Activated CD8-positive, alpha-beta T cell treated with anti-CD3 and anti-CD28 coated beads for 36 hours (primary cell): ENCODE data around the gene SPNS3. TPM values are rescaled to one million over a fixed set of nuclear protein-coding genes. Genes with fewer than 3 reads are reported as not detected.

ENCODE experiments used
- ATAC-seq: fragments of 200-7000 bp; cut with Tn5 transposase; one replicate; pipeline ENCODE4 v1.10.0; 2021; ENCODE audit warnings: mild to moderate bottlenecking, moderate library complexity
- CTCF ChIA-PET: fragments of 350-600 bp; sonication (Branson Sonifier 250); formaldehyde crosslinking; loops from one replicate; lab custom pipeline; 2021; ENCODE audit warnings: antibody characterized with exemption; lab: Charles Lee
- POLR2A ChIA-PET: fragments of 350-600 bp; sonication (Branson Sonifier 250); formaldehyde crosslinking; loops from one replicate; lab custom pipeline; 2021; ENCODE audit warnings: antibody characterized with exemption; lab: Charles Lee
- DNase-seq: peaks from one replicate; pipeline ENCODE4 v3.0.0-alpha.2; 2020
- H3K27ac Mint-ChIP-seq: one replicate; pipeline ENCODE4 v1.8.0; 2021; ENCODE audit warnings: mild to moderate bottlenecking, mixed read lengths
- H3K27me3 Mint-ChIP-seq: one replicate; pipeline ENCODE4 v1.8.0; 2021; ENCODE audit warnings: mixed read lengths
- H3K36me3 Mint-ChIP-seq: one replicate; pipeline ENCODE4 v1.8.0; 2021; ENCODE audit warnings: low read depth, mixed read lengths
- H3K4me1 Mint-ChIP-seq: one replicate; pipeline ENCODE4 v1.8.0; 2021; ENCODE audit warnings: low read depth, mixed read lengths
- H3K4me3 Mint-ChIP-seq: one replicate; pipeline ENCODE4 v1.8.0; 2021; ENCODE audit warnings: mild to moderate bottlenecking, moderate library complexity, mixed read lengths
- H3K9me3 Mint-ChIP-seq: one replicate; pipeline ENCODE4 v1.8.0; 2021; ENCODE audit warnings: mixed read lengths
- CTCF ChIP-seq: fragments of 200-600 bp; IDR thresholded peaks from one replicate; pipeline ENCODE4 v1.8.0; 2022; ENCODE audit warnings: antibody characterized with exemption, mild to moderate bottlenecking
- intact Hi-C: fragments of 100-400 bp; cut with micrococcal nuclease; formaldehyde crosslinking; loops from one replicate; pipeline ENCODE4 v1.10.0; 2022
- total RNA-seq, 2 experiments: library from RNA; stranded (reverse); gene quantifications; one replicate each; pipeline ENCODE4 v1.2.3, GENCODE V29; 2021

The SPNS3 gene
- total RNA-seq, 2 experiments from 2014 or later, result 24.7 to 25.7 TPM

- TF ChIP-seq CTCF, result no peak
- H3K4me1 Mint-ChIP-seq, result peaks cover 27% of the 10 kb centered on the region
- no peak overlapping the region for H3K4me3 Mint-ChIP-seq
- POLR2A ChIA-PET, result interaction anchor here (0.8 kb wide), 1 partner anchor 9 kb away, joined by 3 read pairs; no protein-coding TSS in a partner anchor
- ATAC-seq, result no peak
- no peak for DNase-seq
- H3K27me3 Mint-ChIP-seq, result no peaks in the 10 kb centered on the region
- intact Hi-C loops, result no loop called here
- H3K36me3 Mint-ChIP-seq, result peaks cover under 1% of the 10 kb centered on the region
- CTCF ChIA-PET, result interaction anchor here (1.6 kb wide), 1 partner anchor 9 kb away, joined by 3 read pairs; the partner anchor contains the start of gene SPNS2
- no peaks in the 10 kb centered on the region for H3K9me3 Mint-ChIP-seq
- no peak overlapping the region for H3K27ac Mint-ChIP-seq
These were observed 56.4 kb downstream of the SPNS3 start for GRCh38 chr17:4490109-4490591.

DNA sequence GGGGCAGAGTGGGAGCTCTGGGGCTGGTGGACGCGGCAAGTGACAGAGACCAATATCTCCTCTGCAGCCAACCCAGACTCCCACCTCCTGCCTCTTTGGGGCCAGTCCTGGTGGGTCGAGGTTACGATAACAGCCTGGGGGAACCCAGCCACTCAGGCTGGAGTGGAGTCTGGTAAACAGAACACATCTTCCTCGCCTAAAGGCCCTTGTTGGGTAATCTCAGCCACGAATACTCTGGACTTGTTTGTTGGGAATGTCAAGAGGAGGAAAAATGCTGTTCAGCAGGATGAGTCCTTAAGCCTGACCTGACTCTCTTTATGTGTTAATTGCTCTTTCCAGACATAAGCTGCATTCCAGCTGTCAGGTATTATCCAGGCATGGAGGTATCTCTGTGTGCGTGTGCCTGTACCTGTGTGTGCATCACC lies 56.9 kb downstream of the SPNS3 start:
- no peak for TF ChIP-seq CTCF
- no peak for DNase-seq
- POLR2A ChIA-PET, result no interaction called here
- Mint-ChIP-seq H3K4me3 (no peak overlapping the region), H3K9me3 (no peaks in the 10 kb centered on the region), H3K27me3 (no peaks in the 10 kb centered on the region), H3K36me3 (no peaks in the 10 kb centered on the region), H3K27ac (no peak overlapping the region), H3K4me1 (peaks cover 24% of the 10 kb centered on the region)
- CTCF ChIA-PET, result no interaction called here
- ATAC-seq, result no peak
- intact Hi-C loops, result no loop called here

- Mint-ChIP-seq H3K27me3 (no peaks in the 10 kb centered on the region), H3K27ac (no peak overlapping the region), H3K4me1 (peaks cover 13% of the 10 kb centered on the region), H3K9me3 (no peaks in the 10 kb centered on the region), H3K36me3 (no peaks in the 10 kb centered on the region), H3K4me3 (no peak overlapping the region)
- POLR2A ChIA-PET, result interaction anchor here (0.6 to 1.6 kb wide), 4 partner anchors 8 to 320 kb away, joined by 3 to 4 read pairs (median 4); no protein-coding TSS in a partner anchor
- ATAC-seq (peak; percentile 58), DNase-seq (peak; percentile 37)
- CTCF ChIA-PET, result interaction anchor here (1.3 kb wide), 1 partner anchor 17 kb away, joined by 3 read pairs; no protein-coding TSS in a partner anchor
- TF ChIP-seq CTCF, result no peak
- intact Hi-C loops, result no loop called here
These were observed 59.2 kb downstream of the SPNS3 start for GRCh38 chr17:4492721-4493561.

DNA sequence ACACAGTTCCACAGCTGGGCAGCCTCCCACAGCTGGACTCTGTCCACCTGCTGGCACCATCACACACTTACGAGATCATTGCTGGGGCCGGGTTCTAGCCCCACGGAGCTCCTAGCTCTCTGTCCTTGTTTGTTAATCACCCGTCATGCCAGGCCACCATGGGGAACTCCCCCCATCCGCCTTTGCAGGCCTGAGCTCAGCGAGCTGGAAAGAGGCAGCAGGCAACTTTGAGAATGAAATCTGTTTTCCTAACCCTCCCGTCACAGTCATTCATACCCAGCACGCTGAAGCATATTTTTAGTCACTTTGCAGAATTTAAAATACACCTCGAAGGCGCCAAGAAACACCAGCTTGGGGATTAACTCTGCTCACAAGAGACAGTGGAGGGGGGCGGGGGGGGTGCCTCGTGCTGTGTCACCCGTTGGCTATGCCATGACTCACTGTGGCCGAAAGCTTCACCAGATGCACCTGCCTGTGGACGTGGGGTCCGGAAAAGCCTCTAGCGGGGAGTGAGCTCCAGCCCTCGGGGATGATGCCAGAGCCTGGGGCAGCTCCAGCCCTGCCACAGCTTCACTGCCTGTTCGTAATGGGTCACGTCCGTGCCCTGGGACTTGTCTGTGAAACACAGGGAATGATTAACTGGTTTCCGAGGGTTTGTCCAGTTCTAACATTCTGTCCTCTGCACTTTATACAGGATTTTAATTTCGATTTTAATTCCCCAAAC lies 63.5 kb downstream of the SPNS3 start:
- CTCF ChIA-PET, result no interaction called here

More for the DNA sequence above, 63.5 kb downstream of the SPNS3 start:
- Mint-ChIP-seq H3K27ac (no peak overlapping the region), H3K27me3 (peaks cover 23% of the 10 kb centered on the region), H3K36me3 (no peaks in the 10 kb centered on the region), H3K9me3 (no peaks in the 10 kb centered on the region), H3K4me1 (peaks cover 29% of the 10 kb centered on the region), H3K4me3 (no peak overlapping the region)
- DNase-seq (no peak), ATAC-seq (no peak)
- POLR2A ChIA-PET, result interaction anchor here (1.5 kb wide), 1 partner anchor 16 kb away, joined by 3 read pairs; no protein-coding TSS in a partner anchor
- TF ChIP-seq CTCF, result no peak
- intact Hi-C loops, result no loop called here
